ENCODE measurements around the gene FAM78A. TPM values are rescaled to one million over a fixed set of nuclear protein-coding genes. Genes with fewer than 3 reads are reported as not detected.

FAM78A gene
- total and polyA plus RNA-seq, 2 donors (not counting 1 experiment from before 2014, with no cell fraction given), result 42.9 to 58.3 TPM

- H3K9me3 ChIP-seq (ENCODE audit: control extremely low read depth in 1 of 3, control insufficient read depth in 2 of 3, insufficient read depth in 1 of 3, low read length in 2 of 3), result no peaks in the 10 kb centered on the region
- ChIA-PET POLR2A (interaction anchor here (0.6 to 12.1 kb wide), 4 partner anchors 10 to 57 kb away, joined by 3 to 199 read pairs (median 8); partner anchors contain the start of gene FAM78A), CTCF (interaction anchor here (1.3 to 14.3 kb wide), 4 partner anchors 19 to 83 kb away, joined by 3 to 158 read pairs (median 8); partner anchors contain the start of gene FAM78A)
- H2AFZ ChIP-seq (ENCODE audit: insufficient read depth, low read depth, low read length, poor library complexity, severe bottlenecking), result peak overlapping the region; percentile 69
- H3K9ac ChIP-seq (ENCODE audit: low read length), result peak overlapping the region; percentile 24
- H3K27ac Mint-ChIP-seq, result peak overlapping the region; percentile 96
- H3K4me2 ChIP-seq (replicated peaks; ENCODE audit: low read depth, low read length, poor library complexity, severe bottlenecking), result peak overlapping the region; percentile 88
- peaks cover 50 to 61% of the 10 kb centered on the region in 2 donors for H3K4me1 ChIP-seq (ENCODE audit: control insufficient read depth in 2 of 2, insufficient read depth in 2 of 2, low read length in 2 of 2)
- H3K27ac ChIP-seq (ENCODE audit: low read length in 2 of 2), result peak overlapping the region; percentile 68 to 95
- H3K4me1 Mint-ChIP-seq, result peaks cover 35% of the 10 kb centered on the region
- 14% methylated on average over 13 of the region's 14 CpGs for WGBS (ENCODE audit: insufficient coverage)
- H3K36me3 ChIP-seq (replicated peaks in 1 of 2; ENCODE audit: control extremely low read depth in 1 of 2, control insufficient read depth in 1 of 2, extremely low read depth in 1 of 2, insufficient read depth in 2 of 2, low read length in 1 of 2), result peaks cover 0 to 10% of the 10 kb centered on the region in 2 experiments
- no peaks in the 10 kb centered on the region for H4K20me1 ChIP-seq (ENCODE audit: control insufficient read depth, insufficient read depth, low read length, poor library complexity, severe bottlenecking)
- no peaks in the 10 kb centered on the region for H3K27me3 ChIP-seq (replicated peaks in 1 of 4; ENCODE audit: control extremely low read depth in 1 of 4, control insufficient read depth in 3 of 4, insufficient read depth in 4 of 4, low read length in 3 of 4)
- no peaks in the 10 kb centered on the region for H3K27me3 Mint-ChIP-seq
- intact Hi-C loops (cut with micrococcal nuclease), result no loop called here
- H3K9me3 Mint-ChIP-seq (ENCODE audit: insufficient read depth), result no peaks in the 10 kb centered on the region
- peak overlapping the region; percentile 81 for H3K4me3 Mint-ChIP-seq
- peaks cover 39% of the 10 kb centered on the region for H3K79me2 ChIP-seq (ENCODE audit: control insufficient read depth, insufficient read depth, low read length)
- H3K4me3 ChIP-seq (ENCODE audit: control extremely low read depth in 1 of 5, extremely low read depth in 1 of 5, insufficient read depth in 1 of 5, low read depth in 2 of 5, low read length in 4 of 5), result no peak overlapping the region
- ATAC-seq (ENCODE audit: low read depth) (peak; percentile 22), DNase-seq (peak; percentile 63)
- TF ChIP-seq CTCF (IDR thresholded peaks at IDR 0.05) (no peak), EZH2 (IDR thresholded peaks at IDR 0.05; ENCODE audit: borderline replicate concordance, insufficient read depth, low read depth, low read length, poor library complexity, severe bottlenecking) (no peak)
These were observed 22.3 kb downstream of the FAM78A start for GRCh38 chr9:131253891-131254491.

DNA sequence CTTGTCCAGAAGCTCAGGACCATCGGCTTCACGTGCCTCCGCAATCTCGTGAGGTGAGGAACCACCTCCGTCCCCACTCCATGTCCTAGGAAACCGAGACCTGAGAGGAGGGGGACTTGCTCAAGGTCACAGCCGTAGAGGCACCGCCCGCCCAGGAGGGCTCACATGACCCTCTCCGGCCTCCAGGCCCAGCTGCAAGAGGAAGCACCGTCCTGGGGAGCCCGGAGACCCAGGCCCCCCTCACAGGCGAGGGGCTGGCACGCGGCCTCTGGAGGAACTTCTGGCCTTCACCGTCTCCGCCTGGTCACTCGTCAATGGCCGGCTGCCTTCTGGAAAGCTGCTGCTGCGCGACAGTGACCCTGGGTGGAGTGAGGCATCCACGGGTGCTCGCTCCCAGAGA, 24.2 kb downstream of the FAM78A start:
- intact Hi-C loops (cut with micrococcal nuclease), result loop anchor here (1.0 kb wide), 2 partner anchors 10 to 22 kb away; no protein-coding TSS in a partner anchor
- ChIA-PET CTCF (interaction anchor here (1.3 to 14.3 kb wide), 5 partner anchors 9 to 73 kb away, joined by 3 to 158 read pairs (median 8); partner anchors contain the start of gene FAM78A), POLR2A (interaction anchor here (1.0 to 12.1 kb wide), 5 partner anchors 14 to 46 kb away, joined by 4 to 199 read pairs (median 5); partner anchors contain the start of gene FAM78A)
- Mint-ChIP-seq H3K27ac (peak overlapping the region; percentile 32), H3K4me1 (peaks cover 35% of the 10 kb centered on the region), H3K27me3 (no peaks in the 10 kb centered on the region), H3K4me3 (peak overlapping the region; percentile 78), H3K9me3 (ENCODE audit: insufficient read depth) (no peaks in the 10 kb centered on the region)
- Histone ChIP-seq H3K27ac (ENCODE audit: low read length in 2 of 2) (peak overlapping the region; percentile 42 to 95), H3K9ac (ENCODE audit: low read length) (peak overlapping the region; percentile 44), H3K4me1 (ENCODE audit: control insufficient read depth in 2 of 2, insufficient read depth in 2 of 2, low read length in 2 of 2) (peaks cover 48 to 57% of the 10 kb centered on the region in 2 donors), H3K36me3 (replicated peaks in 1 of 2; ENCODE audit: control extremely low read depth in 1 of 2, control insufficient read depth in 1 of 2, extremely low read depth in 1 of 2, insufficient read depth in 2 of 2, low read length in 1 of 2) (no peaks in the 10 kb centered on the region), H3K79me2 (ENCODE audit: control insufficient read depth, insufficient read depth, low read length) (peaks cover 23% of the 10 kb centered on the region), H3K9me3 (ENCODE audit: control extremely low read depth in 1 of 3, control insufficient read depth in 2 of 3, insufficient read depth in 1 of 3, low read length in 2 of 3) (no peaks in the 10 kb centered on the region), H3K27me3 (replicated peaks in 1 of 4; ENCODE audit: control extremely low read depth in 1 of 4, control insufficient read depth in 3 of 4, insufficient read depth in 4 of 4, low read length in 3 of 4) (no peaks in the 10 kb centered on the region), H4K20me1 (ENCODE audit: control insufficient read depth, insufficient read depth, low read length, poor library complexity, severe bottlenecking) (no peaks in the 10 kb centered on the region), H3K4me2 (replicated peaks; ENCODE audit: low read depth, low read length, poor library complexity, severe bottlenecking) (peak overlapping the region; percentile 88), H3K4me3 (ENCODE audit: control extremely low read depth in 1 of 5, extremely low read depth in 1 of 5, insufficient read depth in 1 of 5, low read depth in 2 of 5, low read length in 4 of 5) (peak overlapping the region in 4 of 5 experiments; percentile 33 to 50 (median 36)), H2AFZ (ENCODE audit: insufficient read depth, low read depth, low read length, poor library complexity, severe bottlenecking) (peak overlapping the region; percentile 55)
- DNase-seq (no peak), ATAC-seq (ENCODE audit: low read depth) (no peak)
- WGBS (ENCODE audit: insufficient coverage), result 66% methylated on average over 20 of the region's 23 CpGs
- TF ChIP-seq EZH2 (IDR thresholded peaks at IDR 0.05; ENCODE audit: borderline replicate concordance, insufficient read depth, low read depth, low read length, poor library complexity, severe bottlenecking) (no peak), CTCF (IDR thresholded peaks at IDR 0.05) (no peak)

Data from B cell (primary cell).